Adrenal gland (tissue), 12 donors: Measurements from ENCODE around the gene CRTC1. TPM values are rescaled to one million over a fixed set of nuclear protein-coding genes. Genes with fewer than 3 reads are reported as not detected.

Experiments
- DNase-seq, 7 donors: peaks; one replicate each; pipeline ENCODE4 v3.0.0-alpha.2; 2019 to 2020
- H3K27ac ChIP-seq, 5 donors: fragments of 200-600 bp; sonication (generic) in 4 of 5; 1 replicate in 3 of 5; 2 replicates in 2 of 5; pipeline versions ENCODE4 v1.5.1 to v1.8.0; 2016 to 2020; ENCODE audit warnings: mild to moderate bottlenecking in 1 of 5
- H3K27me3 ChIP-seq: fragments of 200-600 bp; 2 replicates; pipeline ENCODE4 v1.8.0; 2021
- H3K36me3 ChIP-seq, 2 donors: fragments of 200-600 bp; replicated peaks in 1 of 2; 1 replicate in 1 of 2; 2 replicates in 1 of 2; pipeline versions ENCODE4 v1.5.1 to v1.8.0; 2018 to 2022
- H3K4me1 ChIP-seq, 2 donors: fragments of 200-600 bp; replicated peaks in 1 of 2; 1 replicate in 1 of 2; 2 replicates in 1 of 2; pipeline versions ENCODE4 v1.5.1 to v1.8.0; 2018 to 2021
- H3K4me3 ChIP-seq, 4 donors: fragments of 200-600 bp; sonication (generic) in 3 of 4; one replicate each; pipeline ENCODE4 v1.5.1; 2016 to 2018
- H3K9me3 ChIP-seq, 3 donors: fragments of 200-600 bp; sonication (generic) in 1 of 3; replicated peaks in 1 of 3; 1 replicate in 2 of 3; 2 replicates in 1 of 3; pipeline versions ENCODE4 v1.5.1 to v1.8.0; 2016 to 2021
- POLR2A ChIP-seq, 2 donors: fragments of 450-650 bp; IDR thresholded peaks; one replicate each; pipeline ENCODE4 v1.6.1; 2017; ENCODE audit warnings: antibody characterized with exemption in 2 of 2, mild to moderate bottlenecking in 2 of 2, moderate library complexity in 1 of 2
- WGBS, 4 donors: extraction: QIAGEN DNeasy Blood & Tissue Kit in 2 of 4; methylation state at CpG; one replicate each; pipeline versions ENCODE4 v1.1.5 to v1.1.7; 2013 to 2017; 5-methylcytosine and 5-hydroxymethylcytosine counted together
- intact Hi-C, 2 donors: fragments of 100-400 bp; cut with DNase I; formaldehyde crosslinking; loops; one replicate each; pipeline versions ENCODE4 v1.14.1 to v1.15.0; 2022 to 2023
- polyA plus RNA-seq, 3 donors: library from polyadenylated mRNA; stranded (reverse); fragments of 200-250 nt in 2 of 3; fragments of 350-450 nt in 1 of 3; fragmentation: Illumina TruSeq in 1 of 3; extraction: RNeasy Lipid Tissue Mini Kit (QIAGEN cat#74804) in 1 of 3; gene quantifications; one replicate each; pipeline ENCODE4 v1.2.3, GENCODE V29; 2013 to 2014
- total RNA-seq, 9 donors: library from RNA; depleted of rRNA in 4 of 9; stranded (reverse); fragments of >200 nt in 4 of 9; fragments of 120-200 nt in 1 of 9; fragmentation: NEBNext Ultra II Directional in 1 of 9; extraction: Animal tissue kit (Norgen Biotek cat#: 25700) in 1 of 9; gene quantifications; one replicate each; pipeline versions ENCODE4 v1.1.0 to v1.2.4, GENCODE V29; 2013 to 2023
- TF ChIP-seq, protein P1 (sequence below), 6 experiments: fragments of 450-650 bp in 4 of 6; fragments of 200-600 bp in 2 of 6; sonication (generic) in 1 of 6; IDR thresholded peaks; 1 replicate in 5 of 6; 2 replicates in 1 of 6; pipeline versions ENCODE4 v1.5.1 to v1.8.0; 2016 to 2021; ENCODE audit warnings: antibody characterized with exemption in 6 of 6, mild to moderate bottlenecking in 2 of 6, moderate library complexity in 1 of 6
- donor health status: healthy with polysubstance abuse.
- donor health status: Bipolar disorder and iron deficiency.
- donor health status: DM: yes; HTN: yes; CAD: no.
- donor health status: DM: no; HTN: no; CAD: no.
- donor health status: DM: no; HTN: no; CAD: no.
- donor health status: DM: yes; HTN: yes; CAD: no.

CRTC1 gene
- total and polyA plus RNA-seq, 12 donors, result 3.1 to 38.1 (median 10.3) TPM

GRCh38 chr19:18663940-18664530 is 19.4 kb upstream of the CRTC1 start:
- H3K9me3 ChIP-seq, result no peaks in the 10 kb centered on the region
- H3K27ac ChIP-seq, result peak overlapping the region in 2 of 5 donors; percentile 56
- H3K36me3 ChIP-seq, result peaks cover 0 to 17% of the 10 kb centered on the region in 2 donors
- peaks cover 4 to 25% of the 10 kb centered on the region in 2 donors for H3K4me1 ChIP-seq
- 40 to 59% (median 47%) methylated on average over 6 to 14 of the region's 14 CpGs; no CpG with 5 or more reads in 1 of the 4 donors for WGBS, 4 donors
- TF ChIP-seq, protein P1, sequence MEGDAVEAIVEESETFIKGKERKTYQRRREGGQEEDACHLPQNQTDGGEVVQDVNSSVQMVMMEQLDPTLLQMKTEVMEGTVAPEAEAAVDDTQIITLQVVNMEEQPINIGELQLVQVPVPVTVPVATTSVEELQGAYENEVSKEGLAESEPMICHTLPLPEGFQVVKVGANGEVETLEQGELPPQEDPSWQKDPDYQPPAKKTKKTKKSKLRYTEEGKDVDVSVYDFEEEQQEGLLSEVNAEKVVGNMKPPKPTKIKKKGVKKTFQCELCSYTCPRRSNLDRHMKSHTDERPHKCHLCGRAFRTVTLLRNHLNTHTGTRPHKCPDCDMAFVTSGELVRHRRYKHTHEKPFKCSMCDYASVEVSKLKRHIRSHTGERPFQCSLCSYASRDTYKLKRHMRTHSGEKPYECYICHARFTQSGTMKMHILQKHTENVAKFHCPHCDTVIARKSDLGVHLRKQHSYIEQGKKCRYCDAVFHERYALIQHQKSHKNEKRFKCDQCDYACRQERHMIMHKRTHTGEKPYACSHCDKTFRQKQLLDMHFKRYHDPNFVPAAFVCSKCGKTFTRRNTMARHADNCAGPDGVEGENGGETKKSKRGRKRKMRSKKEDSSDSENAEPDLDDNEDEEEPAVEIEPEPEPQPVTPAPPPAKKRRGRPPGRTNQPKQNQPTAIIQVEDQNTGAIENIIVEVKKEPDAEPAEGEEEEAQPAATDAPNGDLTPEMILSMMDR (IDR thresholded peaks at IDR 0.05), result no peak
- no peak for TF ChIP-seq POLR2A (IDR thresholded peaks at IDR 0.05)
- DNase-seq, result peak in 3 of 7 donors; percentile 43 to 54 (median 51)
- intact Hi-C loops, result no loop called here
- H3K27me3 ChIP-seq, result no peaks in the 10 kb centered on the region
- no peak overlapping the region for H3K4me3 ChIP-seq

GRCh38 chr19:18665771-18666202 is 17.7 kb upstream of the CRTC1 start:
- no peak for DNase-seq
- Histone ChIP-seq H3K4me3 (no peak overlapping the region), H3K9me3 (no peaks in the 10 kb centered on the region), H3K27ac (no peak overlapping the region), H3K4me1 (peaks cover 0 to 7% of the 10 kb centered on the region in 2 donors), H3K27me3 (no peaks in the 10 kb centered on the region), H3K36me3 (peaks cover 0 to 28% of the 10 kb centered on the region in 2 donors)
- intact Hi-C loops, result no loop called here
- 86 to 98% (median 94%) methylated on average over 11 to 22 of the region's 22 CpGs for WGBS, 4 donors
- TF ChIP-seq, protein P1 (IDR thresholded peaks at IDR 0.05), result no peak
- no peak for TF ChIP-seq POLR2A (IDR thresholded peaks at IDR 0.05)

- TF ChIP-seq, protein P1 (IDR thresholded peaks at IDR 0.05), result no peak
- TF ChIP-seq POLR2A (IDR thresholded peaks at IDR 0.05), result no peak
- DNase-seq, result no peak
- no peak overlapping the region for H3K27ac ChIP-seq
- intact Hi-C loops, result no loop called here
- WGBS, 4 donors, result 76 to 87% (median 85%) methylated on average over 9 to 12 of the region's 12 CpGs
- H3K4me1 ChIP-seq, result peaks cover 0 to 5% of the 10 kb centered on the region in 2 donors
- H3K36me3 ChIP-seq, result peaks cover 0 to 28% of the 10 kb centered on the region in 2 donors
- no peaks in the 10 kb centered on the region for H3K9me3 ChIP-seq
- H3K27me3 ChIP-seq, result no peaks in the 10 kb centered on the region
- H3K4me3 ChIP-seq, result no peak overlapping the region
Observed at GRCh38 chr19:18666317-18666716, 17.2 kb upstream of the CRTC1 start.

DNA sequence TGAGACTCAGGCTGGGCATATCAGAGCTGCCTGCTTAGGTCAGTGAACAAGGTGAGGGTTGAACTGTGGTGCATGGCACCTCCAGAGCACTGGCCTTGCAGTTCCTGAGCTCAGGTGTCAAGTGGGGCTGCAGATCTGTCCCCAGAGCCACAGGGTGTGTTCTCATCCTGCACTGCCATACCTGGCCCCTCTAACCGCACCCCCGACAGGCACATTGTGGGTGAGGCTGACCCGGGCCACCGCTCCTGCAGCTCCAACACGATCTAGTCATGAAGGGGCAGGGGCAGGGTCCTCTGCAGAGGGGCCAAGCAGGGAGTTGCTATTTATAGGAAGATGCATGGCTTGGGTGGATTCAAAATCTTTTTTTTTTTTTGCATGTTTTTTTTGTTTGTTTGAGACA is 16.7 kb upstream of the CRTC1 start:
- no peak for DNase-seq
- WGBS, 4 donors, result 89 to 93% (median 91%) methylated on average over 5 of the region's 5 CpGs
- peaks cover 0 to 28% of the 10 kb centered on the region in 2 donors for H3K36me3 ChIP-seq
- no peak overlapping the region for H3K4me3 ChIP-seq
- H3K27me3 ChIP-seq, result no peaks in the 10 kb centered on the region
- no peak for TF ChIP-seq POLR2A (IDR thresholded peaks at IDR 0.05)
- TF ChIP-seq, protein P1 (IDR thresholded peaks at IDR 0.05), result no peak
- intact Hi-C loops, result no loop called here
- peaks cover 0 to 5% of the 10 kb centered on the region in 2 donors for H3K4me1 ChIP-seq
- H3K9me3 ChIP-seq, result no peaks in the 10 kb centered on the region
- H3K27ac ChIP-seq, result no peak overlapping the region
